SKM-1 (cell line): Measurements from ENCODE around the gene NPC1L1.
"Not testable (repeated sequence)": the region's sequence is repeated elsewhere in the genome, so short reads cannot be mapped to it uniquely, and the experiment has no call there.

ENCODE experiments used
- DNase-seq: peaks from one replicate; lab custom pipeline; 2025; ENCODE audit not compliant: unreplicated experiment; lab: John Stamatoyannopoulos, UW

The NPC1L1 gene

GRCh38 chr7:44565097-44565794, 24.1 kb upstream of the NPC1L1 start:
- DNase-seq, result peak; percentile 13

DNA sequence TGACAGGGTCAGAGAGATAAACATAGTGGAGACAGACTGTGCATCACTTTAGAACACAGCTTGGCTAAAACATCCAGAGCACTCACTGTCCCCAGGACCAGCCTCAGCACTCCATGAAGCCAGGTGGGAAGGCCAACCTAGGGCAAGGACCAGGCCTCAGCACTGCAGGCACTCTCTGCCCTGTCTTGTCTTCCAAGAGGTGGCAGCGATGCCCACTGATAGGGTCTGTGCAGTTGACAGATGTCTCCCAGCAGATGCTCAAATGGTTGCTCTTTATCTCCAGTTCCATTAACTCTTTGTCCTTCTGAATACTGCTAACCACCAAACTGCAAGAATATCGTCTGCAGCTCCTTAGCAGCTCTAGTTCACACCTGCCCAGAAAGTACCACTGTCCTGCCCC, 23.5 kb upstream of the NPC1L1 start:
- DNase-seq, result no peak

- no peak for DNase-seq
Measured at GRCh38 chr7:44563171-44563679, 22.1 kb upstream of the NPC1L1 start.

GRCh38 chr7:44562622-44562962, 21.5 kb upstream of the NPC1L1 start:
- not testable (repeated sequence) for DNase-seq

GRCh38 chr7:44561962-44562621, 21.0 kb upstream of the NPC1L1 start:
- no peak for DNase-seq

DNA sequence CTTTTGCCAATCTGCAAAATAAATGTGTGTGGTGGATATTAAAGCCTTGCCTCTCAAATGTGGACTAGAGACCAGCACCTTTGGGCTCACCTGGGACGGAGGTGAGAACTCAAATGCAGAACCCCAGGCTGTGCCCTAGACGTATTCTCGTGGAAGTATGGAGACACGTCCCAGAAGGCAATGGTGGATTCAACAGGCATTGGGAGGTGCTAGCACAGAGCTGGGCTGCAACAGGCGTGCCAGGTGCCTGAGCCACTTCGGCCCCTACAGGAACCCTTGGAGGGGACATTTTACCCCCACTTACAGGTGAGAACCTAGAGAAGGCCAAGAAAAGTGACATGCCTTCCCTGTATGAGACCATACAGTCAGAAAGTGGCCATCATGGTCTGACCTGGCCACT, 20.4 kb upstream of the NPC1L1 start:
- DNase-seq, result no peak

DNA sequence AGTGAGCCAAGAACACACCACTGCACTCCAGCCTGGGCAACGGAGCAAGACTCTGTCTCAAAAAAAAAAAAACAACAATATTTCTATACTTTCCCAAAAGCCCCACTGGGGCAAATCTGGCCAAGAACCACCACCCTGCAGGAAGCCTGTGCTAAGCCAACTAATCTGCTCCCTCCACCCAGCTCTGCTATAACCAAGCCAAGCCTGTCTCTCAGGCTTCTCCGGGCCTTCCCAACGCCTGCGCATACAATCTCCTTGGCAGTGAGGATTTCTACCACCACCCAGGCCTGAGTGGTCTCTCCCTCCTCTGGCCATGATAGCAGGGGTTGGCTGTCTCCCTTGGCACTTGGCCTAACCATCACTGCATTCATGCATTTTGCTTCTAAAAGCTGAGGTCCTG, 18.4 kb upstream of the NPC1L1 start:
- DNase-seq, result no peak

DNA sequence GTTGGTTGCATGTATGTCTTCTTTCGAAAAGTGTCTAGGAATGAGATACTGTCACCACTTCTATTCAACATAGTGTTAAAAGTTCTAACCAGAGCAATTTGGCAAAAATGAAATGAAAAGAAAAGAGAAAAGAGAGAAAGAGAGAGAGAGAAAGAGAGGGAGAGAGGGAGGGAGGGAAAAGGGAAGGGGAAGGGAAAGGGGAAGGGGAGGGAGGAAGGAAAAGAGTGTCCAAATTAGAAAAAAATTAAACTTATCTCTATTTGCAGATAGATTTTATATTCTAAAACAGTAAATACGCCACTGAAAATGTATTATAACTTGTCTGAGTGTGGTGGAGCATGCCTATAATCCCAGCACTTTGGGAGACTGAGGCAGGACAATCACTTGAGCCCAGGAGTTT, 16.4 kb upstream of the NPC1L1 start:
- no peak for DNase-seq

GRCh38 chr7:44555350-44555749, 14.2 kb upstream of the NPC1L1 start:
- no peak for DNase-seq

- not testable (repeated sequence) for DNase-seq
Measured at GRCh38 chr7:44552473-44553005, 11.4 kb upstream of the NPC1L1 start.

DNA sequence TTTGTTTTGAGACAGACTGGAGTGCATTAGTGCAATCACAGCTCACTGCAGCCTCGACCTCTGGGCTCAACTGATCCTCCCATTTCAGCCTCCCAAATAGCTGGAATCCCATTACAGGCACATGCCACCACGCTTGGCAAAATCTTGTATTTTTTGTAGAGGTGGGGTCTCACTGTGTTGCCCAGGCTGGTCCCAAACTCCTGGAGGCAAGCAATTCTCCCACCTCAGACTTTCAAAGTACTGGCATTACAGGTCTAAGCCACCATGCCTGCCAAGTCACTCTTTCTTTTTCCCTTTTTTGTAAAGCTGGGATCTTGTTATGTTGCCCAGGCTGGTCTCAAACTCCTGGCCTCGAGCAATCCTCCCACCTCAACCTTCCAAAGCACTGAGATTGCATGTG, 8.3 kb upstream of the NPC1L1 start:
- no peak for DNase-seq

DNA sequence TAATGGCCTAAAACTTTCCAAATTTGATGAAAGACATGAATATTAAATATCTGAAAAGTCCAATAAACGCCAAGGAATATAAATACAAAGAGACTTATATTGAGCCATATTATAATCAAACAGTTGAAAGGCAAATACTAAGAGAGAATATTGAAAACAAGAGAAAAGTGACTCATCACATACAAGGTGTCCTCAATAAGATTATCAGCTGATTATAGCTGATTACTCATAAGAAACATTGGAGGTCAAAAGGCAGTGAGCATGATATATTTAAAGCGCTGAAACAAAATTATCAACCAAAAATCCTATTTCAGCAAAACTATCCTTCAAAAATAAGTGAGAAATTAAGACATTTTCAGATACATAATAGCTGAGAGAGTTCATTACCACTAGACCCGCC, 7.8 kb upstream of the NPC1L1 start:
- DNase-seq, result no peak

DNA sequence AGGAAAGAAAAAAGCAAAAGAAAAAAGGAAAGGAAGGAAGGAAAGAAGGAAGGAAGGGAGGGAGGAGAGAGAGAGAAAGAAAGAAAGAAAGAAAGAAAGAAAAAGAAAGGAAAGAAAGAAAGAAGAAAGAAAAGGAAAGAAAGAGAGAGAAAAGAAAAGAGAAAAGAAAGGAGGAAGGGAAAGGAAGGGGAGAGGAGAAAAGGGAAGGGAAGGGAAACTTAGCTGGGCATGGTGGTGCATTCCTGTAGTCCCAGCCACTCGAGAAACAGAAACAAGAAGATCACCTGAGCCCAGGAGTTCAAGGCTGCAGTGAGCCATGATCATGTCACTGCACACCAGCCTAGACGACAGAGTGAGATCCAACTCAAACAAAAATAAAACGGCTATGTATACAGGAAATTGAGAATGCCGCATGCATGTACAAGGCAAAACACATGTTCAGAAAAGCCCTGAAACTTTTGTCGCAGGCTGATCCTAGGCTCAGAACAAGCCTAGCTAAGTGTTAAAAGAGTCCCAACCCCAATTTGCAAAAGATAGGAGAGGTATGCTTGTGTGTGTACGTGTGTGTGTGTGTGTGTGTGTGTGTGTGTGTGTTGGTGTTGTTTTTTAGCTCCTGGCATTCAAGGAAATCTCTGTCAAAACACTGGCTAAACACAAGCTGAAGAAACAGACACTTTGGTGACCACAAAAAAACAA, 6.6 kb upstream of the NPC1L1 start:
- no peak for DNase-seq

DNA sequence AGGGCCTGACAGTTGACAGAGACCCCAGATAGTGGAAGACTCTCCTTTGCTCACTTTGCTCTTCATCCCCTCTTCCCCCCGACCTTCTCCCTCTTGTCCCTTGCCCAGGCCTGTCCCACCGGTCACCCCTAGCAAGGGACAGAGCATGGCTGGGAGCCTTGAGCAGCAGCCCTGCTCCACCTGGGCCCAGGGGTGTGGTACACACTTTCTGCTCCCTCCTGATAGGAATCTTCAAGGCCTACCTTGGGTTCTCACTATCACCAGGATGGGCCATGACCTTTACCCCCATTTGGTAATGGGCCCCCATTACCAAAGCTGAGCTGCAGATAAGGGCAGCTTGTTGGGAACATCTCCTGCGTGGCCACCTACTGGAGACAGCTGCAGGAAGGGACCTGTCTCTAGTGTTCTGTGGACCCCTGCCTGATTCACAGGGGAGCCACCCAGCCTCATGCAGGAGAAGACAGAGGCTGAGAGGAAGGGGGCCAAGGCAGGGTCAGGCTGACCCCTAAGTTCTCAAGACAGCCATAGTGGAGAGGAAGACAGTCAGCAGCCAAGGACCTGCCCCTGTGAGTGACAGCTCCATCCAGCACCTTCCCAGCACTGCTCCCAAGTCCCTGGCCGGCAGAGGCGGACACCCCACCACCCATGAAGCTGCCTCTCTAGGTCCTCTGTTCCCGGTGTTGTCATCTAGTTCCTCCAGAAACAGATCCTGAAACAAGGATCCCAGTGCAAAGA, 913 bp upstream of the NPC1L1 start:
- DNase-seq, result no peak

DNA sequence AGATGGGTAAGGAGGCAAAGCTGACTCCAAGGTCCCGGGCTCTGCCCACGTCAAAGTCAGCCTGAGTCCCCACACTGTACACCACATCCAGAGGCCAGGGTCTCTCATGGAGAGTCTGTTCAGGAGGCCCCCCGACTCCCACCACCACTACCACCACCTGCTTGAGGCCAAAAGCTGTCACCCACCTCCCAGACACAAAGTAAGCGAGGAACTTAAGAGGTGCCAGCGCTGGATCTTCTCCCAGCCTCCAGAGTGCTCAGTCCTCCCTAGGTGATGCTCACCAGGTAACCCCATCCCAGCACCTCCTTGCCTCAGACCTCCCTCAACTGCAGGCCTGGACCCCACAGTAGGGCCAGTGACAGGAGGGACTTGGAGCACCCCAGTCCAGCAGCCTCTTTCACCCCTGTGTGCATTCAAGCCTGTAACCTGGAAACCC, 520 bp downstream of the NPC1L1 start:
- DNase-seq, result no peak

DNA sequence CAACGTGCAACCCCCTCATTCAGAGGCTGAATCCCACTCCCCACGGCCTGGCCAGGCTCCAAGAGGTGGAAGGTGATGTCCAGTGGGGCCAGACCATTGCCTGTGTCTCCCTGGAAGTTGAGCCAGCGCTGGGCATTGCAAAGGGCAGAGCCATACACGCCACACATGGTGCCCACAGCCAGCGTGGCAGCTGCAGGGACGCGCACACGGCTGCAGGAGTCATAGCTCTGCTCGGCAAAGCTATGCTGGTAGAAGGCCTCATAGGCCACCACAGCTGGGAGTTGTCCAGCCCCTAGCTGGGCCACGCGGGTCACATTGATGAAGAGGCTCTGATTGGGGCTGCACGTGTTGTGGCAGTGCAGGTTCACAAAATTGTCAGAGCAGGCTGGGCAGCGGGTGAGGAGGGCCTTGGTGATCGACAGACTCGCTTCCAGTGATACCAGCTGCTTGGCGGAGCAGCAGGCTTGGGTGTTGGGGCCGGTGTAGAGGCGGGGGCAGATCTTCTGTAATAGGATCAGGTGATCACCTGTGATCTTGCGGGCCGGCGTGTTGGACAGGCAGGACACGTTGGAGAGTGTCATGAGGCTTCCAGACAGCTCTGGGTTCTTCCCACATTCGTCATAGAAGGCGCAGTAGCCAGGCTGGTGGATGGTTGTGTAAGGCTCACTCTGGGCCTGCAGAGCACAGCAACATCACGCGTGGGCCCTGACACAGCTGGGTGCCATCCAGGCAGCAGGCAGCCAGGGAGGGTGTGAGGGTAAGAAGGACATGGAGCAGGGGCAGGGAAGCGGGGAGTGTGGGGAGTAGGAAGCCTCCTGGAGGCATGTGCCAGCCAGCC, 1.2 kb downstream of the NPC1L1 start:
- DNase-seq, result no peak

DNA sequence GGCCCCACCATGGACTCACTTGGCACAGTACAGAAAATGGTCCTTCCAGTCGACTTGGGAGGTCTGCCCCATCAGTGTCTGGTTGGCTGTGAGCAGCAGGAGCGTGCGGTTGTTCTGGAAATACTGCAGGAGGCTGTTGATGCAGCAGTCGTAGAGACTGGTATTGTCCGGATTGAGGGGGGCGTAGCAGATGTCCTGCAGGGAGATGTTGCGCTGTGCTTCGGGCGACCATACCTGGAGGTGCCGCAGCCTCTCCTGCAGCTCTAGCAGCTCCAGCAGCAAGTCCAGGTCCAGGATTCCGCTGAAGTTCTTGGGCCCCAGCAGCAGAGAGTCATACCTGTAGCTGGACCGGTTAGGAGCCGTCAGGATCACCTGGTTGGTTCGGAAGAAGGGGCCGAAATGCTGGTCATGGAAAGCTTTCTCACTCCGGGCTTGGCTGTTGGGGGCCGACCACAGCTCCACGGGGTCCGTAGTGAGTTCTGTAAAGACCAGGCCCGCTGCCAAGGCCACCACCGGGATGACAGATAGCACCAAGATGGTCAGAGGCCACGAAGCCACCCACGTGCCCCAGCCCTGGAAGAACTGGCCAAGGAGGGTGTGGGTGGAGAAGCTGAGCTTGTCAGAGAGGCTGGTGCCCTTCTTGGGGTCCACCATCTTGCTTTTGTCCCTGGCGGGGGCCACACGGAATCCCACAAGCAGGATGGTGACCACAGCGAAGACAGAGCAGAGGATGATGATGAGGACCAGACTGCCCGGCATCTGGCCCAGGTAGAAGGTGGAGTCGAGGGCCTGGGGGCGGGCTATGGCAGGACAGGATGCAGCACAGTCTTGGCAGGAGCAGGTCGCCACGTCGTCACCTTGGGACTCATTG, 2.1 kb downstream of the NPC1L1 start:
- DNase-seq, result no peak

DNA sequence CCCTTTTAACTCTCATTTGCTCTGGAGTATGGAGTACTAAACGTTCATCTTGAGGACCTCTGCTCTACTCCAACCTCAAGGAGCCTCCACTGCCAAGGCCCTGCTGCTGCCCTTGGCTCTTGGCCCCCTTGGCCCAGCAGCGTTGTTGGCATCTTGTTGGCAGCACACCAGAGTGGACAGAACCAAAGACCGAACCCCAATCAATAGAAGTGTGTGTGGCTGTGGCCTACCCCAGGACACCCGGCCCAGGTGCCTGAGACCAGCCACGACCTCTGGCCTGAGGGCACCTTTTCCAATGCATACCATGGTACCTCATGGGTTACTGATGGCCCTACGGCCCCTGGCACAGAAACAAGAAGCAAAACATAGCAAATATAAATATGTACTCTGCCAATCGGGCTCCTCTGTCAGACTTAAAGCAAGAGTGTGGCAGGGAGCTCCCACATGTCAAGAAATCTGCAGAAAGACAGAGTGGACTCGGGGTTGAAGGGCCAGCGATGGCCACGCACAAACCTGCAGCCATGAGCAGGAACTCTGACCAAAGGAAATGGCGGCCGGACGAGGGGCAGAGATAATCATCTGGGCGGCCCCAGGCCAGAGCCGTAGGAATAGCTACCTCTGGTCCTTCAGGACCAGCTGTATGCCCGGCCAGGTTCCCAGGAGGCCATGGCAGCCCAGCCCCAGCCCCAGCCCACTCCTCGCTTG, 2.9 kb downstream of the NPC1L1 start:
- DNase-seq, result no peak

- DNase-seq, result no peak
Measured at GRCh38 chr7:44537442-44537841, 3.7 kb downstream of the NPC1L1 start.
